ENCODE data around the gene TAF6.

DNA sequence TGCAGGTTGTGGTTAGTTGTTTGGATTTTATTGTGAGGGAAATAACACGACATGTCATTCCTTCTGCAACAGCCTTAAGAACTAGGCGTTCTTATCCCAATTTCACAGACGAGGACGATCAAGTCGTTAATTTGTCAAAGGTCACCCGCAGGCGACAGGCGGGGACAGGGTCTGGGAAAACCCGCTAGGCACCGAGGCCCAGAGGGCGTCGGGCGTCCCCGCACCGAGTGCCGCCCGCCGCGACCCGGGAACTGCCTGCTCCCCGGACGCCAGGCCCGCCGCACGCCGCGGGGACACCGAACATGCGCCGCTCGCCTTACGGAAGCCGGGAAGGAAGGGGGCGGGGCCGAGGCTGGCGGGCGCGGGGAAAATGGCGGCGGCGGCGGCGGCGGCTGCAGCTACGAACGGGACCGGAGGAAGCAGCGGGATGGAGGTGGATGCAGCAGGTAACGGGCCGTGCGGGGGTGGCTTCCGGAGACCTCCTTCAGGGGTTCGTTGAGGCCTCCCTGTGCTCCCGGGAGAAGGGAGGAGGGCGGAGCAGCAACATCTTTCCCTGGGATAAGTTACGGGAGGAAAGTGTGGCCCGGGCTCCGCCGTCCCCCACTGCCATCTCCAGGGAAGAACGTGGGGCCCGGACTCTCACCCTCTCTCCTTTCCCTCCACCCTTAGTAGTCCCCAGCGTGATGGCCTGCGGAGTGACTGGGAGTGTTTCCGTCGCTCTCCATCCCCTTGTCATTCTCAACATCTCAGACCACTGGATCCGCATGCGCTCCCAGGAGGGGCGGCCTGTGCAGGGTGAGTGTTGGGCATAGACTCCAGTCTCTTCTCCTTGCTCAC, 30.3 kb downstream of the TAF6 start, which contains the start of gene COPS6:
- no peak for TF ChIP-seq REST (IDR thresholded peaks at IDR 0.05; ENCODE audit: low read depth)
- TF ChIP-seq TAF1 (IDR thresholded peaks at IDR 0.05; ENCODE audit: low read depth) = peak; percentile 98
- no peak for TF ChIP-seq CREB1 (IDR thresholded peaks at IDR 0.05; ENCODE audit: low read depth)
- TF ChIP-seq NFIC (IDR thresholded peaks at IDR 0.05) = no peak; the same call in 1 of the 2 replicates
- TF ChIP-seq RAD21 (IDR thresholded peaks at IDR 0.05; ENCODE audit: low read depth) = no peak
- no peak for TF ChIP-seq FOXM1 (IDR thresholded peaks at IDR 0.05; ENCODE audit: borderline replicate concordance, low read depth)
- peak; percentile 97 for TF ChIP-seq YY1 (IDR thresholded peaks at IDR 0.05; ENCODE audit: low read depth)
- no peak for TF ChIP-seq EP300 (IDR thresholded peaks at IDR 0.05; ENCODE audit: borderline replicate concordance)
